ENCODE measurements around the gene SYT7. TPM values are rescaled to one million over a fixed set of nuclear protein-coding genes. Genes with fewer than 3 reads are reported as not detected.

The SYT7 gene
- total RNA-seq, 1 donor from 2014 or later, result 7.6 TPM

GRCh38 chr11:61496602-61497400 is 84.1 kb downstream of the SYT7 start:
- Mint-ChIP-seq H3K27ac (no peak overlapping the region), H3K36me3 (no peaks in the 10 kb centered on the region), H3K4me3 (no peak overlapping the region), H3K9me3 (no peaks in the 10 kb centered on the region), H3K4me1 (no peaks in the 10 kb centered on the region), H3K27me3 (ENCODE audit: low read depth) (peaks cover 3% of the 10 kb centered on the region)
- DNase-seq (ENCODE audit: low spot score in 2 of 2, unreplicated experiment in 2 of 2), result no peak
- TF ChIP-seq, protein P1, sequence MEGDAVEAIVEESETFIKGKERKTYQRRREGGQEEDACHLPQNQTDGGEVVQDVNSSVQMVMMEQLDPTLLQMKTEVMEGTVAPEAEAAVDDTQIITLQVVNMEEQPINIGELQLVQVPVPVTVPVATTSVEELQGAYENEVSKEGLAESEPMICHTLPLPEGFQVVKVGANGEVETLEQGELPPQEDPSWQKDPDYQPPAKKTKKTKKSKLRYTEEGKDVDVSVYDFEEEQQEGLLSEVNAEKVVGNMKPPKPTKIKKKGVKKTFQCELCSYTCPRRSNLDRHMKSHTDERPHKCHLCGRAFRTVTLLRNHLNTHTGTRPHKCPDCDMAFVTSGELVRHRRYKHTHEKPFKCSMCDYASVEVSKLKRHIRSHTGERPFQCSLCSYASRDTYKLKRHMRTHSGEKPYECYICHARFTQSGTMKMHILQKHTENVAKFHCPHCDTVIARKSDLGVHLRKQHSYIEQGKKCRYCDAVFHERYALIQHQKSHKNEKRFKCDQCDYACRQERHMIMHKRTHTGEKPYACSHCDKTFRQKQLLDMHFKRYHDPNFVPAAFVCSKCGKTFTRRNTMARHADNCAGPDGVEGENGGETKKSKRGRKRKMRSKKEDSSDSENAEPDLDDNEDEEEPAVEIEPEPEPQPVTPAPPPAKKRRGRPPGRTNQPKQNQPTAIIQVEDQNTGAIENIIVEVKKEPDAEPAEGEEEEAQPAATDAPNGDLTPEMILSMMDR (IDR thresholded peaks at IDR 0.05; ENCODE audit: unreplicated experiment), result no peak

- TF ChIP-seq, protein P1 (IDR thresholded peaks at IDR 0.05; ENCODE audit: unreplicated experiment), result no peak
- Mint-ChIP-seq H3K4me1 (no peaks in the 10 kb centered on the region), H3K27ac (no peak overlapping the region), H3K27me3 (ENCODE audit: low read depth) (peaks cover 3% of the 10 kb centered on the region), H3K4me3 (no peak overlapping the region), H3K36me3 (no peaks in the 10 kb centered on the region), H3K9me3 (no peaks in the 10 kb centered on the region)
- no peak for DNase-seq (ENCODE audit: low spot score in 2 of 2, unreplicated experiment in 2 of 2)
These were observed 84.9 kb downstream of the SYT7 start for GRCh38 chr11:61495801-61496601.

GRCh38 chr11:61494381-61494961 is 86.4 kb downstream of the SYT7 start:
- Mint-ChIP-seq H3K4me1 (peaks cover 10% of the 10 kb centered on the region), H3K27ac (no peak overlapping the region), H3K27me3 (ENCODE audit: low read depth) (no peaks in the 10 kb centered on the region), H3K4me3 (no peak overlapping the region), H3K9me3 (no peaks in the 10 kb centered on the region), H3K36me3 (no peaks in the 10 kb centered on the region)
- no peak for DNase-seq (ENCODE audit: low spot score in 2 of 2, unreplicated experiment in 2 of 2)
- TF ChIP-seq, protein P1 (IDR thresholded peaks at IDR 0.05; ENCODE audit: unreplicated experiment), result no peak

DNA sequence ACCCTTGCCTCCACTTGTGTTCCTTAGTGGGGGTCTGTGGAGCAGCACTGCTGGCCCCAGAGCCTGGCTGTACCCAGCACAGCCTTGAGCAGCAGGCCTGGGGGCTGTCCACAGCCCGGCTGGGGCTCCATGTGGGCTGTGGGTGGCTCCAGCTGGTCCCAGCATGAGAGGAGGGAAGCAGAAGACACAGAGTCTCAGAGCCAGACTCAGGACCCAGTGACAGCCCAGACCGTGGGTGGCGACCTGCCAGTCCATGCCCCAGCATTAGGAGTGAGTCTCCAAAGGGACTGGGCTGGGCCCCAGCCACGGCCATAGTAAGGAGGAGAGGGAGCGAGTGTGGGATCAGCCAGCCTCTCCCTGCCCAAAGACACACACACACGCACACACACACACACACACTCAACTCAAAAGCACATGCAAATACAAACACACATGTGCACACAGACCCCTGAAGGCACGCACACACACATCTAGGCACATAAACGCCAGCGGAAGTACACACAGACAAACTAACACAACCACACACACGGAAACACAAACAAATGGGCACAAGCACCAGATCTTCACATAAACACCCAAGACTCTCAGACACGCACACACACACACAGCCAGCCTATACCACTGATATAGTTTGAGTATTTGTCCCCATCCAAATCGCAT is 89.0 kb downstream of the SYT7 start:
- H3K27ac Mint-ChIP-seq, result no peak overlapping the region
- H3K4me3 Mint-ChIP-seq, result no peak overlapping the region
- H3K36me3 Mint-ChIP-seq, result peaks cover 3% of the 10 kb centered on the region
- TF ChIP-seq, protein P1 (IDR thresholded peaks at IDR 0.05; ENCODE audit: unreplicated experiment), result no peak
- H3K27me3 Mint-ChIP-seq (ENCODE audit: low read depth), result no peaks in the 10 kb centered on the region
- H3K9me3 Mint-ChIP-seq, result no peaks in the 10 kb centered on the region
- no peak for DNase-seq (ENCODE audit: low spot score in 2 of 2, unreplicated experiment in 2 of 2)
- peaks cover 26% of the 10 kb centered on the region for H3K4me1 Mint-ChIP-seq

All from mesothelial cell of epicardium (in vitro differentiated cells).